IPS DF 4.7 (cell line): ENCODE results near the gene TAAR1.

Experiments
- DNase-seq: peaks from one replicate; pipeline ENCODE4 v3.0.0-alpha.2; 2013; ENCODE audit warnings: low spot score; ENCODE audit errors: extremely low read depth

The TAAR1 gene

DNA sequence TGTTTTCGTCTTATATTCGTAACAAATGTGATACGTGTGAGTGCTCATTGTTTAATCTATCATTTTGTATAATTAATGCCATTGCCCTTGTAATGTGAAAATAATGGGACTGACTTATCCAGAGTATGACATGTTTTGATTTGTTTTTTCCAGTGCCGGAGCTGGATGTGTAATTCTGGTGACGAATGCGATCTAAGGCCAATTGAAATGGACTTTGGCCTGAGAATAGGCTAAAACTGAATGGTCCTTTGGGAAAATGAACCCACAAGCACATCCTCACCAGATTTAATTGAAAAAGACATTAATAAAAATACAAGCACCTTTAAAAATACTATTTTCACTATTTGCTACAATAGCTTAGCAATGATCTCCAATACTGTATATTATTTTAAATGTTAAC lies 62.8 kb downstream of the TAAR1 start:
- DNase-seq: no peak
